D341Med (cell line): ENCODE data around the gene NRG3.
A peak's percentile ranks its signal among the peaks of the same experiment; 100 is the strongest.

Experiments used
- DNase-seq: peaks from one replicate; pipeline ENCODE4 v3.0.0; 2012; ENCODE audit warnings: low spot score

Gene NRG3

DNA sequence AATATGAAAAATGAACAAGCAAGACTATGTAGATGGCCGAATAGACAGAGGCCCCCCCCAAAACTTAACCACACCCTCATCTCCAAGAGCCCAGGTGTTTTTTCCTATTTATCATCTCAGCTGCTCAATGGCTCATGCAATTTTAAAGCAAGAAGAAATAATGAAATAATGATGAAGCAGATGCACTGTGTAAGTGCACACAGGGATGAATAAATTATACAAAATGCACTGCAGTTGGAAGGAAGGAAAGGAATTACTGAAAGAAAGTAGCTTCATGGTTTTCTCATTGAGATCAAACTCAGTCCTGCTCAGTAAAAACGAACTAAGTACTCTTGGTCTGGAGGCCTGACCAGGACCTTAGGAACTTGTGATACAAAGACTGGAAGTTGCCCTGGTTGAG, 810.1 kb downstream of the NRG3 start:
- no peak for DNase-seq

DNA sequence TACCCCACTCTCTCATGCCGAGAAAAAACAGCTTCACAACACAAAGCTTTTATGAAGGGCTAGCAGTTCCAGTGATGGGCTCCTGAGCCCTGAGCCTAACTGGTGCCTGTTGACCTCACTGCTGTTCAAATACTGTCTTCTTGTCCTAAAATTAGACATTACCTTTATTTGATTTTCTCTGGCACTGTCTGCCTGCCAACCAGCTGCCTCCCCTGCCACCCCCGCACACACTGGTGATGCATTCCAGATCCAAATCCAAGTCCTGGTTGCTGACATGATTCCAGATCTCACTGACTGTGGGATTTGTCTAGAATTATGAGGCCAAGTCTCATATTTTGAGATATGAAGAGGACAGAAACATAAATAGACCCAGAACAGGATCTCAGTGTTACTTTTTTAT, 816.2 kb downstream of the NRG3 start:
- DNase-seq, result no peak

DNA sequence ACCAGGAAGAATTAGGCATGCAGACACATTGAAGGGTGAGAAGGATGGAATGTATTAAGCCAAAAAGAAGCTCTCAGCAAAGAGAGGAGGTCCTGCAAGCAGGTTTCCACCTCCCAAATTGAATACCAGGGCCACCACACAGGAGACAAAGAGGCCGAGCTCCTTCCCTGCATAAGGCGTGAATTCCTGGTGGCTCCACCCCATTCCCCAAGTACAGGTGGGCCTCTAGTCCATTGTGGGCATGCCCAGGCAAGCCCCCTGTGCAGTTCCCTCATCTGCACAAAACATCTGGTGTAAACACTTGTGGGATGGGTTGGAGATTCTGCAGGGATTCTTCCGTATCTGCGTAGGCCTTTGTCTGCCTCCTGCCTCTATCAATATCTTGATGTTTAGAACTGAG, 817.5 kb downstream of the NRG3 start:
- no peak for DNase-seq

DNA sequence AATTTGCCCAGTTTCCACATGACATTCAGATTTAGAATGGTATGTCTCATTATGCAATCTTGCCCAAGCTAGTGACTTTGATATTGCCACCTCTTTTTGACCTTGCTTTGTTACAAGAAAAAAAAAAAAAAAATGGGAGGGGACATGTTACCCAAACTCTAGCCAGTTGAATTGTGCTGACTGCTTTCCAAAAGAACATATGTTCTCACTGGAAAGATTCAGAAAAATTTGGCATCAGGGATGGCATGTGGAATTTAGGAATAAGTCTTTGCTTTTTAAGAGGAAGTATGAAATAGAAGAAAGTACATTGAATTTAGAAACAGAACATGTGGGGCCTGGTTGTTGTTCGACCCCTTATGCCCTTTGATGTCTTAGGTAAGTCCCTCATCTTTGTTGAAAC, 846.8 kb downstream of the NRG3 start:
- DNase-seq, result no peak

DNA sequence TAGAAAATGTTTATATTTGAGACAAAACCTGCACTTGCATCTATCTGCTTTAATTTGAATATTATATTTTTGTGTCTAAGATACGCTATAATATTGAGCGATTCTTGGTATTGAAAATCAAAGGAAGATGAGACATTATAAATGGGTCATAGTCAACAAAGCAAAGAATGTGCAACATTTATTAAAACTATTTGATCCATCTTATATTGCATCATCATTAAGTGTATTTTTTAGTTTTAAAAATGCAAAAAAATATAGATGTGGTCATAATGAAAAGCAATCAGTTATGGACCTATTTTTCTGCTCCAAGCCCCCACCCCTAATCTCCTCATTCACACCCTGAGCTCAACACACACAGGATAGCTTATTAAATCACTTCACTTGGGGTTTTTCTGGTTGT, 847.3 kb downstream of the NRG3 start:
- DNase-seq, result no peak

DNA sequence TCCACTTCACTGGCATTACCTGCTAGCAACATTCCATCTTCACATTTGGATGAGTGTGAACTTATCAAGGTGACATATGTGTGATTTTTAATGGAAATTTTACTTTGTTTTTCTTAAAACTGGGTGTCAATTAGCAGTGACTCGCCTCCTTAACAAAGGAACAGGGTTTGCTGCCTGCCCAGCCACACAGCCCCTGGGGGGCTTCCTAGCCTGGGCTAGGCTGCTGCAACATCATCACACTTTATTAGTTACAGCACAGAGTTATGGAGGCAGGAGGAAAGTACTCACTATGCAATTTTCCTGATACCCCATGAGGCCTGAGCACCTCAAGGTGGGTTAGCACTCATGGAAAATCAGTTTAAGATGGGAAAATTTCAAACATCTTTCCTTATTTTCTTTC, 861.3 kb downstream of the NRG3 start:
- DNase-seq, result no peak

DNA sequence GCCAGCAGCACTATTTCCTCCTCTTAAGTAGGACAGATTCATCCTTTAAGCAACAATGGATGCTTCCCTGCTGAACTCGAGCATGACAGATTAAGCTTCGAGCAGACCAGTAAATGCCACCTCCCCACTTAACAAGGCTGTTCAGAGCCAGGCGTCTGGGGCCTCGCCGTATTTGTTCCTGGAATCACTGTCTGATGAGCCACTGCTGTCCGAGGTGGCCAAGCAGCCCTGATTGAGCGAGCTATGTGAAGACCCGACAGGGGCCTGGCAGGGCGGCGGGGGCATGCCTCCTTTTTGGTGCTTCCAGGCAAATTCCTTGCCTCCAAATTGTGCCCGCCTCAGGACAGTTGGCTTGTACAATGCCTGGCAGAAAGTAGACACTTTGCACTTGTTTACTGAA, 862.6 kb downstream of the NRG3 start:
- no peak for DNase-seq

DNA sequence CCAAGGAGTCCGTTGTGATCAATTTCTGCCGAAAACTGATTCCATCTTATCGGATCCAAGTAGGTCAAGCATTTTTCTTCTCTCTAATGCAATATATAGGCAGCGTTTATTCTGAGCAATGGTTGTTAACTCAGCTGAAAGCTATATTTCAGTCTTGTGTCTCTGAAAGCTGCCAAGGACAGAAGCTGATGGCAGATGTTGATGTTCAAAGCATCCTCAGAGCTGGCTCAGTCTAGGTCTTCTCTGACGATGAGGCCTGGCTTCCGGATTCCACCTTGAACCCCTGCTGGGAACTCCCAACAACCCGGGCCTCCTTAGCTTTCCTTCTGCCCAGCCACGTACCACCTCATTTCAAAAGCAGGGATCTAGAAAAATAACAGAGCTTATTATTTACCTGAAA, 863.6 kb downstream of the NRG3 start:
- no peak for DNase-seq

DNA sequence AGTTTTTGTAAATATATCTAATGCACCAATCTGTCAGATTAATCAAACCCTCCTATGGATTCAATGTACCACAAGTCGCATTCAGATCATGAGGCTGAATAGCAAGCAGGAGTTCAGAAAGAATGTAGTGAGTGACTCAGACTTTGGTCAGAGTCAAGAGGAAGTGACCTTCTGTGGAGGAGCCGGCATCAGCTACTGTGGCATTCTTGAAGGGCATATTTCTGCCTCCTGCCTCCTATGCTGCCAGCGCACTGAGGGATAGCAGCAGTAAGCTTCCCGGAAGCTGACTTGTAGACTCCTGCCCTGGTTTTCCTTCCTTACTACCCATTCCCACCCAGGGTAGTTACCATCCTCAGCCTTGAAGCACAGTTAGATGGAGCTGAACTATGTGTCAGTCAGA, 867.5 kb downstream of the NRG3 start:
- DNase-seq, result no peak

DNA sequence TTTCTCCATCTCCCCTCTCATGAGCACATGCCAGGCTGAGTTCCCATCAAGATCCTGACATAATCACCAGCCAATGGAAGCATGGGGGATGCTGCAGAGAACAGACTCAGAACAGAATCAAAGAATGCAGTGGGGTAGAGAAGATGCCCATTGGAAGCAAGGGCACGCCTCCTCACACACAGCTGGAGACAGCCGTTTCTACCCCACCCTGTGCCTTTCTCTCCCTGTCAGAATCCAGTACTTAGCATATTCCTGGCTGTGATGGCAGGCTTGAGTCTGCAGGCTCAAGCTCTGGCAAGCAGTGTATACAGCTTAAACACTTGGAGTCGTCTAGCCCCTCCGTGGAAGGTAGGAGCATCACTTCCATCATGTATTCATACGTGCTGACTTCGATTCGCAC, 867.9 kb downstream of the NRG3 start:
- no peak for DNase-seq

DNA sequence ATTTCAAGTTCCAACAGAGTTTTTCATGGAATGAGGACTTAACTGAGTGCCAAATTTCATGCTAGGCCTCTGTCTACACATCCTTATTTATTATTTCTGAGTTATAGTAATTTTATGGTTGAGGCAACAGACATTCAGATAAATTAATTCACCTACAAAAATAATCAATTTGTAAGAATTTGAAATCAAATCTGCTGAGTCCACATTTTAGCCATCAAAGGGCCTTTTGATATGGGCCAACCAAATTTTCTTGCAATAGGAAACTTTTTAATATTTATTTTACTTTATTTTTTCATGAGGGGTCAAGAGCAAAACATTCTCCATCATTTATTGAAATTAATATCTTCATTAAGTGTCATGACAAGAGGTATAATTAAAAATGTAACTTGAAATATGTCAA, 875.5 kb downstream of the NRG3 start:
- DNase-seq, result no peak

DNA sequence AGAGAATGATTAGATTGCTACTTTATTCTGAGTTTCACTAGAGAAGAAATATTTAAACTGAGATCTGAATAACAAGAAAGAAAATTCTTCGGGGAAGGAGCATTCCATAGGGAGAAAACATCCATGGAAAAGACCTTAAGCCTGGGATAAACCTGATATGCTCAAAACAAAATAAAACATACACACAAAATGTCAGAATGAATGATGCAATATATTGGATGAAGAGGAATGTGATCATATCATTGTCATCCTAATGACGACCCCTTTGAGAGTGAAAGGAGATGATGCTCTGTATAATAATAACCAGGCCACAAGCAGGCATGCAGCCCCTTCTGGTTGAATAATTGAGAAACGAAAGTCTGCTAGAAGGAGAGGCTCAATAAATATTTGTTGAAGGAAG, 882.4 kb downstream of the NRG3 start:
- DNase-seq, result no peak

DNA sequence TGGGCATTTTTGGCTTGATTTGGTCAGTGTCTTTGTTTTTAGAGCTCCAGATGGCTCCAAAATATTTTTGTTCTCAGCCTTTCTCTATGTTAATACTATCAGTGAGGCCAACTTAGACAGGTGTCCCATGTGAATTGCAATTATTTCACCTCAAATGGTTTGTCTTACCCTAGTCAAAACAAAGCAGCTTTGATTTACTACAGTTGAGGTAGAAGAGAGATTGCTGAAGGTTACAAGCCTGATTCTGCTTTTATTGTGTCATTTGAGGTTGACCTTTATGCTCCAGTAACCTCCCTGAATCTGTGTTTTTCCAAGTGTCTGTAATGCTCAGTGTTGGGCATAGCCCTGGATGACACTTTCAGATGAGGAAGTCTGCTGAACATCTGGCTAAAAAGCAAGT, 882.9 kb downstream of the NRG3 start:
- no peak for DNase-seq

DNA sequence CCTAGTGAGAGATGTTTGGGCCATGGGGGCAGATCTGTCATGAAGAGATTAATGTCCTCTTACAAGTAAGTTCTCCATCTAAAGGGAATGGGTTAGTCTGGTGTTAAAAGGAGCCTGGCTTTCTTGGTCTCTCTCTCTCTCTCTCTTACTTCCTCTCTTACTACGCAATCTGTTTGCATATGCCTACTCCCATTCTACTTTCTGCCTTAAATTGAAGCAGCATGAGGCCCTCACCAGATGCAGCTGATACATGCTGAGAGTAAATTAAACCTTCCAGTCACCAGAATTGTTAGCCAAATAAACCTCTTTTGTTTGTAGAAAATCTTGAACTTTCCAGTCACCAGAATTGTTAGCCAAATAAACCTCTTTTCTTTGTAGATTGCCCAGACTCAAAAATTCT, 884.1 kb downstream of the NRG3 start:
- no peak for DNase-seq

DNA sequence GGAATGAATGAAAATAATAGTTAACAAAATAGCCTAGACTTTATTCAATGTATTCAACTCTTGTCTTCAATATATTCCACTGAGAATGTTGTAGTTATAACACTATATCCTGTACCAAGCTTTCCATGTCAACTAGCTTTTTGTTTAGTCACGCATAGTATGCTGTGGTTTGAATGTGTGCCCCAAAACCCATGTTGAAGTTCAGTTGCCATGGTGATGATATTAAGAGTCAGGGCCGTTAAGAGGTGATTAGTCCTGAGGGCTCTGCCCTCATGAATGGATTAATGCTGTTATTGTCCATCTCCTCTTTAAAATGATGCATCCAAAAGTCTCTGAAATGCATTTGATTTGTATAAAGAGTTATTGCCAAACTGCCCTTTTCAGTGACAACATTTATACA, 887.6 kb downstream of the NRG3 start:
- no peak for DNase-seq

DNA sequence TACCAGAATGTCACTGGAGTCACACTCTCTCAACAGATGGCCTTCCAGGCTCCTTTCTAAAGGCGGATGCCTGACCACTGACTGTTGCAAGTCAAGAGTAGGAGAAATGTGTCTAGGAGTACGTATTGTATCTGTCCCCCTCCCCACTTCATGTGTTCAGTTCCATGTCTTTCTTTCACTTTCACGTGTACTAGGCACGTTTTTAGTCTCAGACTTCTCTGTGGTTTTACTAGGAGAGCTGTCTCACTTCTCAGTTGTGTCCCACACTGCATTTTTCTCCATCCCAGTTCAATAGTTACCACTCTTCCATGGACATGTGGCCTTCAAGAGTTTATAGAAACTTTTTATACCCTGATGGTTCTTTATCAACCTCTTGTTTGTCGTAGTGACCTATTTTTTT, 893.0 kb downstream of the NRG3 start:
- no peak for DNase-seq

DNA sequence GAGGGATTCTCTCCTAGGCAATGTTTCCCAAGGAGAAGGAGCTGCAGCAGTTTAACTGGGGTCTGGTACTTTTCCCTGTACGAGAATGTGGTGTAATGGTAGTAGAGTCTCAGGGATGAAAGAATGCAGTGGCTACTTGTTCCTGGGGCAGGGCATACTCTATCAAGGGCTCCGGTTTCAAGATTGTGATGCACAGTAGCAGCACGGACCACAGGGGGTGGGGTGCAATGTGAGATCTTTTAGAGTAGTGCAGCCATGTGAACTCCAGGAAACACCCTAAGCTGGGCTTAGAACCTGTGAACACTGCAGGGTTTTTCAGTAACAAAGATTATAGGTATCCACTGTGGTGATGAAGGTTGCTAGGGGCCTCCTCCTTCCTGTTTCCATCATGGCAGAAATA, 903.9 kb downstream of the NRG3 start:
- no peak for DNase-seq

DNA sequence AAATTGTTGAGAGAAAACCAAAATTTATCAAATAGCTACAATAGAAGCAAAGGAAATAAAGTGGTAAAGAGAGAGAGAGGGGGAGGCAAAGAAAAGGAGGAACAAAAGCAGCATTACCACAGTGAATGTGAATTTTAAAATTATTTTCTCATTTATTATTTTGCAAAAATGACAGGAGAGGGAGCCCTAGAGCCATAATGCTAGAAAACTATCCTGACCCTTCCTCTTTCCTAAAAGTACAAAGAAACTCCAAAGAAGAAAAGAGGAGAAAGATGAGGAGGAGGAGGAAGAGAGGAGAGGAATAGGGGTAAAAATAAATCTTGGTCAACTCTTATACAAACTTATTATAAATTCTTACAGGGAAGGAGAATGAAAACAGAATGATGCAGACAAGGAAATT, 921.5 kb downstream of the NRG3 start:
- no peak for DNase-seq

DNA sequence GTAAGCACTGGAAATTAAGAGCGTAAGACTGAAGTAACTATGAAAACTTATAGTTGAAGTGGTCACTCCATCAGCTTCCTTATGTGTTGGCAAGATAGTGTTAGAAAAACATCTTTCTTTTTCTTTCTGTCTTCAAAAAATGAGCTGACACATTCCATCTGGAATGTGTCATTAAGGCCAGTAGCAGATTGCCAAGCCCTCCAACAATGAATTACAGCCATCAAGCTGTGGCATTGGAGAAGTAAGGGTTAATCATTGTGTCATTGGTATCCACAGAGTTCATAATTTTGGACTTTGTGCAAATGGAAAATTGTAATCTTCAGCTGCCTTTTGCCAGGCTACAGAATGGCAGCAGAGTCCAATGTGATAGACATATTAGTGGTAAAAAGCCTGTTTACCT, 926.3 kb downstream of the NRG3 start:
- no peak for DNase-seq

DNA sequence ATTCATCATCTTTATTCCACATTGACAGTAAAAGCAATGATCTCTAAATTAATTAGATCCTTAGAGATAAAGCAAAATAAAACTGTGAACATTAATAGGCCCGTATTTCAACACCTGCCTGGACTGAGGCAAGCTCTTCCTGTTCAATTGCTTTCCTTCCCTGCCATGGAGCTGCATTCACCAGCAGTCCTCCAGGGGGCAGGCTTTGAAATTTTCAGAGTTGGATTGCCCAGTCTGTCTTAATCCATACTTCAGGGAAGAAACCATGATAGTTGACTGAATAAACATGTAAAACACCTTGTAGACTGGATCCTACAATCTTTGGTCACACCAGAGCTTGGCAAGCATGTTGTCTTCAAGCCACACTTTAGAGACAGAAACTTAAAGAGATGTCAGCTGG, 936.6 kb downstream of the NRG3 start:
- DNase-seq, result peak; percentile 38

DNA sequence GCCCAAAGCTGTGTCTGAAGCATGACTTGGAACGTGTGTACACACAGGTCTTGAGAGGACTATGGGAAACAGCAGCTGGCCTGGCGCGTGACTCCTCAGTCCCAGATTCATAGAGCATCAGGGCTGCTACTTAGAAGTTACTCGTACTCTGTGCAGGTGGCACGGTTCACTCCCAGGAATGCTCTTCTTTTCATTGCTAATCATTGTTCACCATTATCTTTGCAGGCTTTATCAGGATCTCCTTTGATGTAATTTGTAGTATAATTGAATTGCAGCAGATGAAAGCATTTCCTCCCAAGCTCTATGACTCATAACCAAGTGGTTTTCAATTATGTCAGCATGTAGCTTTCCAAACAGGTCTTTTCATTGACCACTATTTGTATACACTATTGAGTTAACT, 938.9 kb downstream of the NRG3 start:
- no peak for DNase-seq

DNA sequence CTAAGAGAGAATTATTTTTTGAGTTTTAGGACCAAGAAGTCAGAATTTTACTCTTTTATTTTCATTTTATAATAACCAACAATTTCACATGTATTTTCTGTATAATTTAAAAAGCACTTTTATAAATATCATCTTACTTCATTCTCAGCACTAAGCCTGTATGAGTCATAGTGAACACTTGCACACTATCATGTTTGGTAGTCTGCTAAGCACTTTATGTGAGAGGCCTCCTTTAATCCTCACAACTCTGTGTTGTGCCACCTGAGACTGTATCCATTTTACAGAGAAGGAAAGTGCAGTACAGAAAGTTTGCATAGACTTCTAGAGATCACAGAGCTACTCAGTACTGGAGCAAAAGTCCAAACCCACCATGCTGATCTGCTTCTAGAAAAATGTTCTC, 939.6 kb downstream of the NRG3 start:
- DNase-seq, result no peak

DNA sequence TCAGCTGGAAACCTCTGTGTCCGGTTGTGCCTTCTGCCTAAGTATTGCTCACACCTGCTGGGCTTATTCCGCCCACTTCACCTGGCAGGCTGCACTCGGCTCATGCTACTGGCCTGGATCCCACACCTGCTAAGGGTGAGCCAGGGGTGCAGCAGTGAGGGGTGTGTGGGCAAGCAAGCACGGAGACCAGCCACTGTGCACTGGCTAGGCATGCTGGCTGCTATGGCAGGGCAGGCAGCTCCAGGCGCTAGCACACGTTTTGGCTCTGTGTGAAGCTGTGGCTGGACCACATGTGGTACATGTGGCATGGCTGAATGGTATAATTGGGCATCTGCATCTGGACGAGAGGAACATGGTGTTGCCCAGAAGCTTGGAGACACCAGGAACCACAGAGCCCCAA, 940.7 kb downstream of the NRG3 start:
- DNase-seq, result no peak

DNA sequence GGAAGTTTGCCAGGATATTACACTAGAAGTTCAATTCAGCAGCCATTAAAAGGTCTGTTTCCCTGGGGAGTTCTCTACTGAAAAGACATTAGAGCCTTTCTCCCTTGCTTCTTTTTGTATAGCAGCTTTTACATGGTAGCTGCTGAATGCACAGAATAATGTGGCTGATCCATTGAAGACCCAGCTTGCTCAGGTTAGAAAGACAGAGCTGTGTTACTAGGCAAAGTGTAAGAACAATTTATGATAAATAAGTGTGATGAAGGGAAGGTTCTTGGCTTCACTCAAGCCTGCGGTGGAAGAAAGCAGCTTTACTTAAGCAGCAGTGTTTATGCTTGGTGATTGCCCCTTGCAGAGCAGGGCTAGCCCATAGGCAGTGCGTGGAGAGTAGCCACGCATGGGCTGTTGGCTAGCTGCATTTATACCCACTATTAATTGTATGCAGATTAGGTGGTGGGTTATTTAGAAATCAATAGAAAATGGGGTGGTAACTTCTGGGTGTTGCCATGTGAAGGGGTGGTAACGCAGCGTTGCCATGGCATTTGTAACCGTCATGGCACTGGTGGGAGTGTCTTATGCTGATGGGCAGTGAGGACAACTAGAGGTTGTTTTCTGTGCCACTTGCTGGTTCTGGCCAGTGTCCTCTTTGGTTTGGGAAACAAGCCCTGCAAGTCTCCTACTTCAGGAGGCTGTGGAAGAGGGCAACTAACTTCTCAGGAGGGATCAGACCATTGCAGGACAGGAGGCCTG, 942.9 kb downstream of the NRG3 start:
- DNase-seq, result no peak

DNA sequence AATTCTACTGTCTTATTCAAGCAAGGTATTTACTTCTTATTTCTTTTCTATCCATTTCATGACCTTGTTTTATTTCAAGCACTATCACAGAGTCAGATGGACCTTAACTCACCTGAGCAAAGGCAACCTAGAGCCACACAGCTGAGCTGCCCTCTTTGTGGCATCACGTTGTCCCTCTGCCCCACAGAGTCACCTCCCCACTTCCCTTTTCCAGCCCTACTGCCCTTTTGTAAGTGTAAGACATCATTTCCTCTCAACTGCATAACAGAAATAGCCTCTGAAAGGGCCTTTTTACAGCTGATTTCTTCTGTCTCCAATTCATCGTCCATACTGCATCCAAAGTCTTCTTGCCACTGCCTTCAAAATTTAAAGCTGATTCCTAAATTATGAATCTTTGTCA, 946.0 kb downstream of the NRG3 start:
- no peak for DNase-seq
